DMS114 treated with DMSO at 0.1 percent for 48 hours (cell line): ENCODE data around the gene SEPTIN3.

Experiments used
- DNase-seq: peaks from one replicate; lab custom pipeline; 2025; ENCODE audit not compliant: unreplicated experiment; lab: John Stamatoyannopoulos, UW

The SEPTIN3 gene

GRCh38 chr22:42013385-42013784, 44.1 kb downstream of the SEPTIN3 start:
- no peak for DNase-seq

GRCh38 chr22:42016111-42016510, 46.9 kb downstream of the SEPTIN3 start:
- DNase-seq = no peak

GRCh38 chr22:42018224-42018623, 49.0 kb downstream of the SEPTIN3 start:
- no peak for DNase-seq
